Activated CD4-positive, CD25-positive, alpha-beta regulatory T cell treated with anti-CD3 and anti-CD28 coated beads, Interleukin-2, amount 50 U/mL, for 72 hours (primary cell): Measurements from ENCODE around the gene NFIC.
"Not testable (repeated sequence)": the region's sequence is repeated elsewhere in the genome, so short reads cannot be mapped to it uniquely, and the experiment has no call there.

Experiments
- DNase-seq: peaks from one replicate; pipeline ENCODE4 v3.0.0; 2021

NFIC gene

GRCh38 chr19:3496392-3497273 is 130.2 kb downstream of the NFIC start:
- DNase-seq, result no peak

- no peak for DNase-seq
These were observed 131.6 kb downstream of the NFIC start for GRCh38 chr19:3497757-3498520.

- no peak for DNase-seq
These were observed 133.5 kb downstream of the NFIC start for GRCh38 chr19:3499738-3500428.

- DNase-seq, result peak; percentile 93
These were observed 134.2 kb downstream of the NFIC start, which contains the start of gene DOHH for GRCh38 chr19:3500429-3501101. TSS of gene DOHH (minus strand) at chr19:3500674. CDS start at chr19:3496814, 3,860 bp downstream.

GRCh38 chr19:3501780-3502179 is 135.4 kb downstream of the NFIC start:
- DNase-seq, result no peak

- DNase-seq, result no peak
These were observed 136.7 kb downstream of the NFIC start for GRCh38 chr19:3503036-3503572.

- DNase-seq, result no peak
These were observed 138.4 kb downstream of the NFIC start for GRCh38 chr19:3504735-3505134.

- DNase-seq, result peak; percentile 99
These were observed 139.4 kb downstream of the NFIC start, which contains the start of gene FZR1 for GRCh38 chr19:3505598-3506383. TSS of gene FZR1 (plus strand) at chr19:3506311. CDS start at chr19:3522990, 16,679 bp downstream.

- DNase-seq, result no peak
These were observed 140.3 kb downstream of the NFIC start for GRCh38 chr19:3506384-3507340.

GRCh38 chr19:3507371-3508120 is 141.2 kb downstream of the NFIC start:
- no peak for DNase-seq

GRCh38 chr19:3508121-3508661 is 141.8 kb downstream of the NFIC start:
- not testable (repeated sequence) for DNase-seq

- no peak for DNase-seq
These were observed 142.6 kb downstream of the NFIC start for GRCh38 chr19:3508771-3509535.

GRCh38 chr19:3509566-3509989 is 143.2 kb downstream of the NFIC start:
- no peak for DNase-seq

- DNase-seq, result no peak
These were observed 144.3 kb downstream of the NFIC start for GRCh38 chr19:3510727-3511126.

GRCh38 chr19:3511506-3512251 is 145.3 kb downstream of the NFIC start:
- DNase-seq, result no peak

- no peak for DNase-seq
These were observed 146.3 kb downstream of the NFIC start for GRCh38 chr19:3512562-3513228.
